CD4-positive, alpha-beta memory T cell (primary cell): Measurements from ENCODE around the gene CD48. TPM values are rescaled to one million over a fixed set of nuclear protein-coding genes. Genes with fewer than 3 reads are reported as not detected.
"Not testable (repeated sequence)": the region's sequence is repeated elsewhere in the genome, so short reads cannot be mapped to it uniquely, and the experiment has no call there.

Experiments used
- CTCF ChIA-PET: fragments of 350-600 bp; sonication (Branson Sonifier 250); formaldehyde crosslinking; loops from one replicate; lab custom pipeline; 2021; ENCODE audit warnings: inconsistent platforms; ENCODE audit not compliant: partially characterized antibody; lab: Charles Lee
- POLR2A ChIA-PET: fragments of 350-600 bp; sonication (Branson Sonifier 250); formaldehyde crosslinking; loops from one replicate; lab custom pipeline; 2021; ENCODE audit not compliant: partially characterized antibody; lab: Charles Lee
- DNase-seq, 5 donors: peaks; one replicate each; pipeline versions ENCODE4 v3.0.0 to v3.0.0-alpha.2; 2020 to 2022; ENCODE audit warnings: mixed read lengths in 1 of 5
- H3K27ac ChIP-seq: one replicate; pipeline ENCODE4 v1.7.0; 2013; ENCODE audit warnings: low read depth, low read length
- H3K27me3 ChIP-seq: 2 replicates; pipeline ENCODE4 v1.7.0; 2013; ENCODE audit warnings: mild to moderate bottlenecking, low read length, moderate library complexity; ENCODE audit not compliant: insufficient read depth
- H3K36me3 ChIP-seq: 2 replicates; pipeline ENCODE4 v1.7.0; 2013; ENCODE audit warnings: mild to moderate bottlenecking, low read length, moderate library complexity; ENCODE audit not compliant: insufficient read depth
- H3K4me1 ChIP-seq: 2 replicates; pipeline ENCODE4 v1.7.0; 2013; ENCODE audit warnings: mild to moderate bottlenecking, low read length, moderate library complexity; ENCODE audit not compliant: insufficient read depth
- H3K4me3 ChIP-seq, 2 donors: one replicate each; pipeline ENCODE4 v1.7.0; 2013; ENCODE audit warnings: low read length in 2 of 2, mild to moderate bottlenecking in 1 of 2
- H3K9me3 ChIP-seq, 2 donors: one replicate each; pipeline ENCODE4 v1.7.0; 2013; ENCODE audit warnings: low read length in 2 of 2, control low read depth in 1 of 2; ENCODE audit not compliant: control insufficient read depth in 1 of 2
- H3K27ac Mint-ChIP-seq, 7 donors: one replicate each; pipeline ENCODE4 v1.8.0; 2020 to 2021; ENCODE audit warnings: mixed read lengths in 7 of 7, mild to moderate bottlenecking in 6 of 7, inconsistent platforms in 3 of 7, moderate library complexity in 3 of 7
- H3K27me3 Mint-ChIP-seq, 2 donors: one replicate each; pipeline ENCODE4 v1.8.0; 2020 to 2021; ENCODE audit warnings: mixed read lengths in 2 of 2
- H3K36me3 Mint-ChIP-seq, 2 donors: one replicate each; pipeline ENCODE4 v1.8.0; 2020 to 2021; ENCODE audit warnings: mixed read lengths in 2 of 2, inconsistent platforms in 1 of 2, mild to moderate bottlenecking in 1 of 2
- H3K4me1 Mint-ChIP-seq, 4 donors: one replicate each; pipeline ENCODE4 v1.8.0; 2020 to 2021; ENCODE audit warnings: mixed read lengths in 4 of 4, mild to moderate bottlenecking in 1 of 4
- H3K4me3 Mint-ChIP-seq, 8 donors: one replicate each; pipeline ENCODE4 v1.8.0; 2020 to 2021; ENCODE audit warnings: mixed read lengths in 8 of 8, mild to moderate bottlenecking in 7 of 8, moderate library complexity in 6 of 8, inconsistent platforms in 3 of 8
- H3K9me3 Mint-ChIP-seq, 8 donors: one replicate each; pipeline ENCODE4 v1.8.0; 2020 to 2021; ENCODE audit warnings: mixed read lengths in 8 of 8, mild to moderate bottlenecking in 5 of 8, inconsistent platforms in 3 of 8, moderate library complexity in 1 of 8
- intact Hi-C: fragments of 100-400 bp; cut with micrococcal nuclease; formaldehyde crosslinking; loops from one replicate; pipeline ENCODE4 v1.15.1; 2023
- polyA plus RNA-seq, 2 donors: library from polyadenylated mRNA; unstranded; fragments of 300-500 nt; fragmentation: Illumina TruSeq; gene quantifications; one replicate each; pipeline ENCODE4 v1.2.3, GENCODE V29; 2021
- total RNA-seq, 2 experiments: library from RNA; stranded (reverse); gene quantifications; one replicate each; pipeline ENCODE4 v1.2.3, GENCODE V29; 2021

CD48 gene
- total and polyA plus RNA-seq, 4 experiments from 2014 or later = 228 to 329 (median 273) TPM

DNA sequence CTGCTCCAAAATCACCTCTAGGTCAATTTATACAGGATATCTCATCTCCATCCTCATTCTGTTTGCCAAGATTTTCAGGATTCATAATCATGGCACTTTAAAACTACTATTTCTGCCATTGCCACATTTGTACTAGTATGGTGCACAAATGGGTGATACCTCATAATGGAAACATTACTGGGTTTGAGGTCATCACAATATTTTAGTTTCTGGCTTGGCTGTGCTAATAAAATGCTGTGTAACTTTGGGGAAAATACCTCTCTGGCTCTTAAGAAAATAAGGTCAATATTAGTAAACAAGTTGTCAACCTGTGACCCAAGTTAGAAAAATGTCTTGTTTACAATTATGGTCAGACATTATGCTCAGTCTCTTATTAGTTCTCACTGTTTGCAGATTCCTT lies 22.7 kb upstream of the CD48 start:
- ChIA-PET POLR2A (no interaction called here), CTCF (interaction anchor here (1.5 to 2.0 kb wide), 4 partner anchors 33 to 217 kb away, joined by 4 to 9 read pairs (median 6); no protein-coding TSS in a partner anchor)
- DNase-seq = no peak
- Histone ChIP-seq H3K27me3 (no peaks in the 10 kb centered on the region), H3K4me1 (peaks cover 25% of the 10 kb centered on the region), H3K9me3 (no peaks in the 10 kb centered on the region), H3K27ac (no peak overlapping the region), H3K4me3 (no peak overlapping the region), H3K36me3 (no peaks in the 10 kb centered on the region)
- no peaks in the 10 kb centered on the region for H3K27me3 Mint-ChIP-seq
- peak overlapping the region in 7 of 8 donors; percentile 26 to 74 (median 55) for H3K4me3 Mint-ChIP-seq
- peak overlapping the region in 5 of 7 donors; percentile 1 to 79 (median 10) for H3K27ac Mint-ChIP-seq
- H3K4me1 Mint-ChIP-seq = peaks cover 26 to 45% (median 34%) of the 10 kb centered on the region in 4 donors
- H3K36me3 Mint-ChIP-seq = peaks cover 5 to 12% of the 10 kb centered on the region in 2 donors
- H3K9me3 Mint-ChIP-seq = peaks cover 0 to 29% (median 14%) of the 10 kb centered on the region in 8 donors
- intact Hi-C loops = no loop called here

DNA sequence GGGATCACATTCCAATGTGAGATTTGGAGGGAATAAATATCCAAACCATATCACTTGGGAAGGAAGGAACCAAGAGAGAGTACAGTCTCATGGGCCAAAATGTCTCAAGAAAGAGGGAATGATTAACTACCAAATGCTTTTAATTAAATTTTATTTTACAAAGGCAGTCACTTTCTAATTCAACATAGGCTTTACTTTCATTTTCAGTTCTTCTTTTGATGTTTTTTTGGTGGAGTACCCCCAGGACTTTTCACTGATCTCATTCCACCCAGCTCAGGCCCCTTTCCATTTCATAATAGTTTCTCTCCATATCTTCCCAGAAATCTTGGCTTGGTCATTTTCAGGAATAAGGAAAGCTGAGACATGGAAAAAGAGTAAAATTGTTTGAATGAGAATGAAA lies 22.3 kb upstream of the CD48 start:
- peaks cover 0 to 29% (median 14%) of the 10 kb centered on the region in 8 donors for H3K9me3 Mint-ChIP-seq
- H3K9me3 ChIP-seq = no peaks in the 10 kb centered on the region
- peaks cover 5 to 12% of the 10 kb centered on the region in 2 donors for H3K36me3 Mint-ChIP-seq
- H3K27me3 ChIP-seq = no peaks in the 10 kb centered on the region
- peak overlapping the region in 6 of 7 donors; percentile 1 to 79 (median 26) for H3K27ac Mint-ChIP-seq
- H3K27me3 Mint-ChIP-seq = no peaks in the 10 kb centered on the region
- H3K4me3 ChIP-seq = peak overlapping the region in 1 of 2 donors; percentile 7
- peaks cover 25% of the 10 kb centered on the region for H3K4me1 ChIP-seq
- intact Hi-C loops = no loop called here
- ChIA-PET CTCF (interaction anchor here (1.3 to 2.0 kb wide), 6 partner anchors 10 to 217 kb away, joined by 4 to 9 read pairs (median 5); no protein-coding TSS in a partner anchor), POLR2A (interaction anchor here (1.5 kb wide), 1 partner anchor 27 kb away, joined by 4 read pairs; no protein-coding TSS in a partner anchor)
- H3K36me3 ChIP-seq = no peaks in the 10 kb centered on the region
- peaks cover 25 to 40% (median 31%) of the 10 kb centered on the region in 4 donors for H3K4me1 Mint-ChIP-seq
- DNase-seq = peak in 1 of 5 donors; percentile 12
- peak overlapping the region in 7 of 8 donors; percentile 26 to 74 (median 55) for H3K4me3 Mint-ChIP-seq
- no peak overlapping the region for H3K27ac ChIP-seq

DNA sequence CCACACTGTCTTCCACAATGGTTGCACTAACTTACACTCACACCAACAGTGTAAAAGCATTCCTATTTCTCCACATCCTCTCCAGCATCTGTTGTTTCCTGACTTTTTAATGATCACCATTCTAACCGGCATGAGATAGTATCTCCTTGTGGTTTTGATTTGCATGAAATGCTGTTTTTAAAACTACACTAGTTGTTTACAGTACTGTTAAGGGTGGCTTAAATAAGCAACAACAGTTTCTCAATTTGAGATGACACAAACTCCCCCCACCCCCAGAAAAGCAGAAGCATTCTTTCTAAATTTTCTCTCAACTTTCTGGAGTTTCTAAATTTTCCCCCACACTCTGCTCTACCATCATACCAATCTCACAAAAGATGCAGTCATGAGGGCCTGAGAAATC lies 20.4 kb upstream of the CD48 start:
- Histone ChIP-seq H3K27ac (no peak overlapping the region), H3K4me1 (peaks cover 29% of the 10 kb centered on the region), H3K4me3 (no peak overlapping the region), H3K36me3 (no peaks in the 10 kb centered on the region), H3K9me3 (no peaks in the 10 kb centered on the region), H3K27me3 (no peaks in the 10 kb centered on the region)
- CTCF ChIA-PET = no interaction called here
- intact Hi-C loops = no loop called here
- POLR2A ChIA-PET = interaction anchor here (0.6 kb wide), 1 partner anchor 133 kb away, joined by 3 read pairs; no protein-coding TSS in a partner anchor
- Mint-ChIP-seq H3K4me1 (peaks cover 23 to 37% (median 29%) of the 10 kb centered on the region in 4 donors), H3K27me3 (no peaks in the 10 kb centered on the region), H3K36me3 (peaks cover 5 to 12% of the 10 kb centered on the region in 2 donors), H3K27ac (peak overlapping the region in 1 of 7 donors; percentile 56), H3K4me3 (peak overlapping the region in 1 of 8 donors; percentile 29), H3K9me3 (peaks cover 0 to 17% (median 11%) of the 10 kb centered on the region in 8 donors)
- no peak for DNase-seq

DNA sequence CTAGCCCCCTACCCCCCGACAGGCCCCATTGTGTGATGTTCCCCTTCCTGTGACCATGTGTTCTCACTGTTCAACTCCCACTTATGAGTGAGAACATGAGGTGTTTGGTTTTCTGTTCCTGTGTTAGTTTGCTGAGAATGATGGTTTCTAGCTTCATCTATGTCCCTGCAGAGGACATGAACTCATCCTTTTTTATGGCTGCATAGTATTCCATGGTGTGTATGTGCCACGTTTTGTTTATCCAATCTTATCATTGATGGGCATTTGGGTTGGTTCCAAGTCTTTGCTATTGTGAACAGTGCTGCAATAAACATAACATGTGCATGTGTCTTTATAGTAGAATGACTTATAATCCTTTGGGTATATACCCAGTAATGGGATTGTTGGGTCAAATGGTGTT lies 19.9 kb upstream of the CD48 start:
- H3K4me3 Mint-ChIP-seq, H3K27me3 ChIP-seq, H3K27ac Mint-ChIP-seq, H3K9me3 ChIP-seq, intact Hi-C loops, H3K36me3 ChIP-seq, H3K27me3 Mint-ChIP-seq, DNase-seq, H3K4me3 ChIP-seq, CTCF ChIA-PET, H3K27ac ChIP-seq: not testable (repeated sequence)
- POLR2A ChIA-PET = interaction anchor here (0.6 kb wide), 1 partner anchor 133 kb away, joined by 3 read pairs; no protein-coding TSS in a partner anchor
- Mint-ChIP-seq H3K9me3 (peaks cover 0 to 12% (median 7%) of the 10 kb centered on the region in 8 donors), H3K36me3 (peaks cover 5 to 10% of the 10 kb centered on the region in 2 donors), H3K4me1 (peaks cover 23 to 37% (median 29%) of the 10 kb centered on the region in 4 donors)
- H3K4me1 ChIP-seq = peaks cover 34% of the 10 kb centered on the region

DNA sequence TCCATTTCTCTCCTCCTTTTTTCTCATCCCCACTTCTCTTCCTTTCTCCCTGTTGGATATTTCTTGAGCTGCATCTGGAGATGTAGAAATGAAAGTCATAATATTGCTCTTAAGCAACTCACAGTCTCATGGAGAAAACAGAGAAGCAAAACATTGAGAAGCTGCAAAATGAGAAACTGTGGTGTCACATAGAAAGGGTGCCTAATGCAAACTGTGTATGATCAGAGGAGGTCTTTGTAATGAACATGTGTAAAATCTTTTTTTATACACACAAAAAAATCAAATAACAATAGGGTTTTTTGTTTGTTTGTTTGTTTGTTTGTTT lies 15.7 kb upstream of the CD48 start:
- POLR2A ChIA-PET = interaction anchor here (0.6 to 1.4 kb wide), 5 partner anchors 18 to 263 kb away, joined by 3 to 7 read pairs (median 4); no protein-coding TSS in a partner anchor
- intact Hi-C loops = loop anchor here (1.0 to 5.0 kb wide), 6 partner anchors 14 to 370 kb away; partner anchors contain the start of gene KLHDC9
- H3K27ac Mint-ChIP-seq = no peak overlapping the region
- CTCF ChIA-PET = interaction anchor here (0.6 to 7.3 kb wide), 29 partner anchors 9 to 262 kb away, joined by 3 to 130 read pairs (median 4); partner anchors contain the start of genes CD48, ITLN2 and LY9
- no peaks in the 10 kb centered on the region for H3K27me3 Mint-ChIP-seq
- no peaks in the 10 kb centered on the region for H3K27me3 ChIP-seq
- H3K4me3 Mint-ChIP-seq = no peak overlapping the region
- DNase-seq = no peak
- no peaks in the 10 kb centered on the region for H3K36me3 ChIP-seq
- peaks cover 0 to 4% (median 0%) of the 10 kb centered on the region in 8 donors for H3K9me3 Mint-ChIP-seq
- H3K36me3 Mint-ChIP-seq = no peaks in the 10 kb centered on the region
- H3K9me3 ChIP-seq = no peaks in the 10 kb centered on the region
- peaks cover 27% of the 10 kb centered on the region for H3K4me1 ChIP-seq
- H3K27ac ChIP-seq = no peak overlapping the region
- no peak overlapping the region for H3K4me3 ChIP-seq
- H3K4me1 Mint-ChIP-seq = peaks cover 14 to 23% (median 17%) of the 10 kb centered on the region in 4 donors

DNA sequence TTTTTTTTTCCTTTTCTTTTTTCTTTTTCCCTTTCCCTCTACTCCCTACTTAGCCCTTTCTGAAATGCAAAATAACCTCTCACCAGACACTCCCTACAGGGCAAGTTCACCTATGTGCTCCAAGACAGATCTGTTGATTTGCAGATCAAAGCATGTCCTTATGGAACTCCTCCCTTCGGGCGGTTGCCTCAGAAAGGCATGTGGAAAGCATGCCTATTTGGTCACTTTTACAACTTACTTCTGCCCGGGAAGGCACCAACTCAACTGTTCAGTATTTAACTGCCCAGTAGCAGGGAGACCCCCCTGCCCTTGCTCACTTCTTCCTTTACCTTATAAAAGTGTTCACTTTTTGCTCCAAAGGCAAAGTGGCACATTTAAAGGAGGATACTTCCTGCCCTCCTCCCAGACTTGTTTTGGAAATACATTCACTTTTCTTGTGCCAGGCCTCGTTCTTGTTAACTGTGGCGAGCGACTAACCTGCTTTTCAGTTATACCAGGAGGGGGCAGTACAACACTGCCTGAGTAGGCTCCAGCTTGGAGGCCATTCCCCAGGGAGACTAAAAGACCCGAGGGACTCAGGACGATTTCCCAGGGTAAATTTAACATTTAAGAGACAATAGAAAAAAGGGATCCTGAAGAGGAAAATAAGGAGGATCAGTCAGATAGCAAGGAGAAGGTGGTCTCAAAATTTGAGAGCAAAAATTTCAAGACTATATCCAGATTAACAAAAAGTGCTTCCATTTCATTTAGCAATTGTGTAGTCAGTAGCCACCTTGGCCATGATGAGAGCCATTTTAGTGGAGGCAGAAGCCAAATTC lies 15.1 kb upstream of the CD48 start:
- Histone ChIP-seq H3K4me1 (peaks cover 24% of the 10 kb centered on the region), H3K9me3 (no peaks in the 10 kb centered on the region), H3K4me3 (no peak overlapping the region), H3K27ac (no peak overlapping the region), H3K36me3 (no peaks in the 10 kb centered on the region), H3K27me3 (no peaks in the 10 kb centered on the region)
- Mint-ChIP-seq H3K4me3 (no peak overlapping the region), H3K27ac (no peak overlapping the region), H3K36me3 (no peaks in the 10 kb centered on the region), H3K27me3 (no peaks in the 10 kb centered on the region), H3K9me3 (peaks cover 0 to 2% (median 0%) of the 10 kb centered on the region in 8 donors), H3K4me1 (peaks cover 11 to 20% (median 15%) of the 10 kb centered on the region in 4 donors)
- intact Hi-C loops = loop anchor here (1.0 to 5.0 kb wide), 10 partner anchors 14 to 371 kb away; partner anchors contain the start of gene KLHDC9
- peak; percentile 67 to 76 (median 74) for DNase-seq
- POLR2A ChIA-PET = interaction anchor here (0.6 to 3.8 kb wide), 7 partner anchors 15 to 264 kb away, joined by 3 to 26 read pairs (median 5); partner anchors contain the start of gene CD48
- CTCF ChIA-PET = interaction anchor here (0.6 to 7.3 kb wide), 33 partner anchors 10 to 259 kb away, joined by 3 to 130 read pairs (median 5); partner anchors contain the start of genes CD48, ITLN2 and LY9
